Neutrophil (primary cell): ENCODE measurements around the gene OSBPL3.

ENCODE experiments used
- H3K27ac ChIP-seq: fragments of 200-600 bp; sonication (generic); 2 replicates; pipeline ENCODE4 v1.5.1; 2016; ENCODE audit warnings: mild to moderate bottlenecking, moderate library complexity
- H3K27me3 ChIP-seq: fragments of 200-600 bp; sonication (generic); 2 replicates; pipeline ENCODE4 v1.6.0; 2016; ENCODE audit warnings: mild to moderate bottlenecking
- H3K36me3 ChIP-seq: fragments of 200-600 bp; sonication (generic); 2 replicates; pipeline ENCODE4 v1.5.1; 2017
- H3K4me1 ChIP-seq, 2 experiments: fragments of 200-600 bp in 1 of 2; sonication (generic) in 1 of 2; 1 replicate in 1 of 2; 2 replicates in 1 of 2; pipeline versions ENCODE4 v1.5.1 to v1.6.1; 2013 to 2016; ENCODE audit warnings: low read depth in 1 of 2, low read length in 1 of 2, mild to moderate bottlenecking in 1 of 2, moderate library complexity in 1 of 2; ENCODE audit not compliant: control insufficient read depth in 1 of 2, insufficient read depth in 1 of 2
- H3K4me3 ChIP-seq, 2 experiments: fragments of 200-600 bp in 1 of 2; sonication (generic) in 1 of 2; 1 replicate in 1 of 2; 2 replicates in 1 of 2; pipeline ENCODE4 v1.5.1; 2013 to 2016; ENCODE audit warnings: low read depth in 1 of 2, low read length in 1 of 2, mild to moderate bottlenecking in 1 of 2, moderate library complexity in 1 of 2
- H3K9me3 ChIP-seq: fragments of 200-600 bp; sonication (generic); 2 replicates; pipeline ENCODE4 v1.5.1; 2016
- CTCF ChIP-seq: fragments of 200-600 bp; sonication (generic); IDR thresholded peaks from 2 replicates; pipeline ENCODE4 v1.5.1; 2016; ENCODE audit warnings: antibody characterized with exemption

The OSBPL3 gene

GRCh38 chr7:24966802-24967201, 13.2 kb downstream of the OSBPL3 start:
- Histone ChIP-seq H3K27me3 (peaks cover 10% of the 10 kb centered on the region), H3K4me3 (no peak overlapping the region), H3K4me1 (no peaks in the 10 kb centered on the region), H3K36me3 (no peaks in the 10 kb centered on the region), H3K27ac (no peak overlapping the region), H3K9me3 (no peaks in the 10 kb centered on the region)
- TF ChIP-seq CTCF = no peak

GRCh38 chr7:24965831-24966708, 13.9 kb downstream of the OSBPL3 start:
- H3K27ac ChIP-seq = no peak overlapping the region
- H3K27me3 ChIP-seq = peaks cover 10% of the 10 kb centered on the region
- no peak for TF ChIP-seq CTCF
- H3K9me3 ChIP-seq = no peaks in the 10 kb centered on the region
- H3K36me3 ChIP-seq = no peaks in the 10 kb centered on the region
- no peaks in the 10 kb centered on the region for H3K4me1 ChIP-seq
- H3K4me3 ChIP-seq = no peak overlapping the region

- Histone ChIP-seq H3K4me1 (no peaks in the 10 kb centered on the region), H3K27ac (no peak overlapping the region), H3K9me3 (no peaks in the 10 kb centered on the region)
Observed at GRCh38 chr7:24964191-24964590, 15.8 kb downstream of the OSBPL3 start.

GRCh38 chr7:24963218-24963617, 16.8 kb downstream of the OSBPL3 start:
- H3K4me1 ChIP-seq = no peaks in the 10 kb centered on the region
- H3K27me3 ChIP-seq = peaks cover 10% of the 10 kb centered on the region
- H3K27ac ChIP-seq = no peak overlapping the region

More at GRCh38 chr7:24964191-24964590, 15.8 kb downstream of the OSBPL3 start:
- H3K4me3 ChIP-seq = no peak overlapping the region
- no peaks in the 10 kb centered on the region for H3K36me3 ChIP-seq
- TF ChIP-seq CTCF = no peak
- H3K27me3 ChIP-seq = peaks cover 10% of the 10 kb centered on the region

GRCh38 chr7:24962418-24962962, 17.5 kb downstream of the OSBPL3 start:
- Histone ChIP-seq H3K27ac (no peak overlapping the region), H3K36me3 (no peaks in the 10 kb centered on the region), H3K27me3 (peaks cover 10% of the 10 kb centered on the region), H3K4me1 (no peaks in the 10 kb centered on the region), H3K4me3 (no peak overlapping the region), H3K9me3 (no peaks in the 10 kb centered on the region)
- TF ChIP-seq CTCF = no peak

More at GRCh38 chr7:24963218-24963617, 16.8 kb downstream of the OSBPL3 start:
- Histone ChIP-seq H3K9me3 (no peaks in the 10 kb centered on the region), H3K36me3 (no peaks in the 10 kb centered on the region), H3K4me3 (no peak overlapping the region)
- TF ChIP-seq CTCF = no peak
